Measurements from ENCODE around the gene MOB3C.

The MOB3C gene

GRCh38 chr1:46569884-46570725 lies 46.5 kb downstream of the MOB3C start:
- DNase-seq: no peak

GRCh38 chr1:46569116-46569515 lies 47.5 kb downstream of the MOB3C start:
- no peak for DNase-seq

- no peak for DNase-seq
Measured at GRCh38 chr1:46568461-46568891, 48.1 kb downstream of the MOB3C start.

GRCh38 chr1:46563341-46563740 lies 53.3 kb downstream of the MOB3C start:
- DNase-seq: no peak

GRCh38 chr1:46562498-46562897 lies 54.1 kb downstream of the MOB3C start:
- no peak for DNase-seq

GRCh38 chr1:46558966-46559365 lies 57.6 kb downstream of the MOB3C start:
- DNase-seq: no peak

GRCh38 chr1:46558141-46558963 lies 58.3 kb downstream of the MOB3C start:
- no peak for DNase-seq
